HL-60 (cell line): ENCODE measurements around the gene TCERG1.

Experiments used
- DNase-seq, 2 experiments: peaks; one replicate each; pipeline ENCODE4 v3.0.0-alpha.2; 2010 to 2020; ENCODE audit warnings: low read depth in 1 of 2, low spot score in 1 of 2
- H3K27ac ChIP-seq: fragments of 250-450 bp; sonication (Bioruptor Pico); replicated peaks from 2 replicates; pipeline ENCODE4 v1.5.1; 2020; ENCODE audit warnings: mild to moderate bottlenecking, moderate library complexity
- H3K27me3 ChIP-seq: fragments of 250-450 bp; sonication (Bioruptor Pico); 2 replicates; pipeline ENCODE4 v1.5.1; 2021; ENCODE audit warnings: mild to moderate bottlenecking, moderate library complexity; ENCODE audit not compliant: insufficient read depth, poor library complexity, severe bottlenecking
- H3K4me3 ChIP-seq: replicated peaks from 2 replicates; pipeline ENCODE4 v1.5.1; 2011; ENCODE audit warnings: mild to moderate bottlenecking, control low read depth, low read length; ENCODE audit not compliant: insufficient read depth
- CTCF ChIP-seq: IDR thresholded peaks from one replicate; pipeline ENCODE4 v1.5.1; 2011; ENCODE audit warnings: low read length, control low read depth, inconsistent platforms; ENCODE audit not compliant: insufficient read depth
- GABPA ChIP-seq: IDR thresholded peaks from 2 replicates; pipeline ENCODE4 v1.6.1; 2012; ENCODE audit warnings: low read depth
- POLR2AphosphoS5 ChIP-seq: IDR thresholded peaks from 2 replicates; pipeline ENCODE4 v1.6.1; 2012; ENCODE audit warnings: low read depth
- REST ChIP-seq: IDR thresholded peaks from 2 replicates; pipeline ENCODE4 v1.6.1; 2012; ENCODE audit warnings: low read depth; ENCODE audit not compliant: insufficient replicate concordance
- SPI1 ChIP-seq: IDR thresholded peaks from 2 replicates; pipeline ENCODE4 v1.6.1; 2012; ENCODE audit warnings: low read depth, mild to moderate bottlenecking, borderline replicate concordance
- long read RNA-seq: library from polyadenylated mRNA; unstranded; transcript quantifications from one replicate; pipeline ENCODE4 v2.0.0, GENCODE V29; 2020

Gene TCERG1
- long read RNA-seq, partial matches to known transcripts: 179 of 208 reads
- long read RNA-seq, other reads (novel, unspliced or antisense): 25 of 208 reads

- DNase-seq: peak; percentile 98 to 100
- peak within 1 kb of the TSS; percentile 93 for H3K4me3 ChIP-seq
- no peaks in the 10 kb centered on the region for H3K27me3 ChIP-seq
- H3K27ac ChIP-seq: peak within 1 kb of the TSS; percentile 98
- peak; percentile 70 for TF ChIP-seq CTCF
- TF ChIP-seq REST: peak; percentile 65
- peak; percentile 62; the same call in 1 of the 2 replicates for TF ChIP-seq SPI1
- TF ChIP-seq POLR2AphosphoS5: peak; percentile 85
- TF ChIP-seq GABPA: no peak
These were observed at the start of gene TCERG1 for GRCh38 chr5:146446861-146447733. TSS of gene TCERG1 (plus strand) at chr5:146447333. CDS start at chr5:146447350, 17 bp downstream.

- TF ChIP-seq GABPA (no peak), CTCF (no peak), REST (no peak), POLR2AphosphoS5 (no peak), SPI1 (no peak)
- no peak for DNase-seq
- H3K4me3 ChIP-seq: no peak overlapping the region
- no peaks in the 10 kb centered on the region for H3K27me3 ChIP-seq
- H3K27ac ChIP-seq: no peak overlapping the region
These were observed 48.3 kb upstream of the TCERG1 start for GRCh38 chr5:146398826-146399225.

- Histone ChIP-seq H3K27ac (no peak overlapping the region), H3K4me3 (no peak overlapping the region), H3K27me3 (no peaks in the 10 kb centered on the region)
- peak; percentile 85 for TF ChIP-seq SPI1
- TF ChIP-seq GABPA: no peak
- DNase-seq: peak; percentile 18 to 61
These were observed 47.7 kb upstream of the TCERG1 start for GRCh38 chr5:146399481-146399880.

- DNase-seq: no peak
- Histone ChIP-seq H3K27me3 (no peaks in the 10 kb centered on the region), H3K4me3 (no peak overlapping the region), H3K27ac (no peak overlapping the region)
- TF ChIP-seq CTCF: no peak
- no peak for TF ChIP-seq GABPA
- TF ChIP-seq POLR2AphosphoS5: no peak
- TF ChIP-seq SPI1: no peak
- TF ChIP-seq REST: no peak
These were observed 46.9 kb upstream of the TCERG1 start for GRCh38 chr5:146400201-146400600.
